Medulla oblongata (tissue), 1 donor: Measurements from ENCODE around the gene PKN1.
"Not testable (repeated sequence)": the region's sequence is repeated elsewhere in the genome, so short reads cannot be mapped to it uniquely, and the experiment has no call there.

Experiments
- DNase-seq: peaks from one replicate; pipeline ENCODE4 v3.0.0-alpha.2; 2015; ENCODE audit errors: extremely low spot score

The PKN1 gene

GRCh38 chr19:14430712-14431111 is 2.4 kb upstream of the PKN1 start:
- DNase-seq: no peak

- DNase-seq: no peak
Measured at GRCh38 chr19:14433554-14434501, 722 bp downstream of the PKN1 start.

- DNase-seq: no peak
Measured at GRCh38 chr19:14434543-14435319, 1.6 kb downstream of the PKN1 start.

GRCh38 chr19:14435320-14436050 is 2.4 kb downstream of the PKN1 start:
- no peak for DNase-seq

GRCh38 chr19:14437578-14438140 is 4.6 kb downstream of the PKN1 start:
- DNase-seq: no peak

- no peak for DNase-seq
Measured at GRCh38 chr19:14439014-14439413, 5.9 kb downstream of the PKN1 start.

GRCh38 chr19:14440049-14440448 is 6.9 kb downstream of the PKN1 start:
- DNase-seq: peak; percentile 74

GRCh38 chr19:14441041-14441938 is 8.2 kb downstream of the PKN1 start:
- no peak for DNase-seq

GRCh38 chr19:14442891-14443631 is 10.0 kb downstream of the PKN1 start:
- no peak for DNase-seq

- DNase-seq: no peak
Measured at GRCh38 chr19:14443632-14444216, 10.6 kb downstream of the PKN1 start.

- no peak for DNase-seq
Measured at GRCh38 chr19:14446336-14447036, 13.4 kb downstream of the PKN1 start.

GRCh38 chr19:14449321-14449720 is 16.2 kb downstream of the PKN1 start:
- no peak for DNase-seq

- no peak for DNase-seq
Measured at GRCh38 chr19:14450168-14450874, 17.2 kb downstream of the PKN1 start.

GRCh38 chr19:14450876-14451275 is 17.8 kb downstream of the PKN1 start:
- DNase-seq: no peak

GRCh38 chr19:14452303-14452702 is 19.2 kb downstream of the PKN1 start:
- not testable (repeated sequence) for DNase-seq

- DNase-seq: no peak
Measured at GRCh38 chr19:14459703-14460102, 26.6 kb downstream of the PKN1 start.

- no peak for DNase-seq
Measured at GRCh38 chr19:14460935-14461334, 27.8 kb downstream of the PKN1 start.

GRCh38 chr19:14462401-14462800 is 29.3 kb downstream of the PKN1 start:
- not testable (repeated sequence) for DNase-seq
